Kidney capillary endothelial cell (primary cell): ENCODE results near the gene NQO2.
"Not testable (repeated sequence)": the region's sequence is repeated elsewhere in the genome, so short reads cannot be mapped to it uniquely, and the experiment has no call there.

ENCODE experiments used
- DNase-seq: peaks from one replicate; pipeline ENCODE4 v3.0.0-alpha.2; 2018; ENCODE audit warnings: low spot score

Gene NQO2

DNA sequence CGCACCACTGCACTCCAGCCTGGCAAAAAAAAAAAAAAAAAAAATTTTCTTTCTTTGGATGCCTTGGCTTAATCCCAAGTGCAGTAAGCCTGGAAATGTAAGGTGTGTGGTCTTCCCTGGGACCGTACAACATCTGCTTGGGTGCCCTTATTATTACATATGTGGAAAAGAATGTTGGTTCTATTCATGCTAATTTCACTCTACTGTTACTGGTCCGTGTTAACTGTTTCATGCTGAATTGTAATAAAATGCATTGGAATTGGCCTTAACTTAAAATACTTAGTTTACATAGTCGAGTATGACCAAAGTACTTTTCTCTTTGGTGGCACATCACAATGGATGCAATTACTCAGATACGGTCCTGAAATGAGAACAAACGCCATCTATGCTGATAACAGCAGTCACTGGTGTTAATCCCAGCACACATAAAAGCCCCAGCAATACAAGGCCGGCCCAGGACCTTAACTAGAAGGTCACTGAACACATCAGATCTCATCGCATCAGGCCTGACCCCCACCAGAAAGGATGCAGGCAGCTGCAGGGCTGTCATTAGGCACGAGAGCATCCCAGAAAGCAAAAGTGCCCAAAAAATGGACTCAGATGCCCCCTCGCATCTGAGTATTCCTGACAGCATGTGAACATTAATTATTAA, 29.5 kb upstream of the NQO2 start:
- no peak for DNase-seq

DNA sequence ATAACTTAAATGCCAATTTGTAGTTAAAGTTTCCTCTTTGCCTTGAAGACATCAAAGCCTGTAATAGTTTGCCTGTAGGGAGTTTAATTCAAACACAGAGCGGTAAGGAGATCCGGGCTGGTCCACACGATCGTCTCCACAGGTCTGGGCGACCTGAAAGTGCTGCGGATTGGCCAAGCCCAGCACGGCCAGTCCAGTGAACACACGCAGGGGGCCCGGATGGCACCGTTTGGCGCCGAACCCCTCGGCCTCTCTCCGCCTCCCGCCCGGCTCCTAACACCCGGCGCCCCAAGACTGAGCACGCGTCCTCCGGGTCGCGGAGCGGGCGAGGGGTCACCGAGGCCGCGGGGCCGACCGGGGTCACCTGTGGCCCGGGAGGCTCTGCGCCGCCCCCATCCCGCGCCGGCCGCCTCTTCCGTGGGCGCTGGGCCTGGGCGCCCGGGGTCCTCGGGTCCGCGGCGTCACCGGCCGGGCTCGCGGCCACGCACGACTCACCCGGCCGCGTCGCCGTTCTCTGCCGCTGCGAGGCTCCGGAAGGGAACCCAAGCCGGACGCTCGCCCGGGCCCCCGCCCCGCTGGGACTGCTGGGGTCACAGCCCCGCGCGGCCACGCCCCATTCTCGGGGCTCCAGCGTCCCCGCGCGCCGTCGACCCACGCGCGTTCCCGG, 28.8 kb upstream of the NQO2 start:
- no peak for DNase-seq

DNA sequence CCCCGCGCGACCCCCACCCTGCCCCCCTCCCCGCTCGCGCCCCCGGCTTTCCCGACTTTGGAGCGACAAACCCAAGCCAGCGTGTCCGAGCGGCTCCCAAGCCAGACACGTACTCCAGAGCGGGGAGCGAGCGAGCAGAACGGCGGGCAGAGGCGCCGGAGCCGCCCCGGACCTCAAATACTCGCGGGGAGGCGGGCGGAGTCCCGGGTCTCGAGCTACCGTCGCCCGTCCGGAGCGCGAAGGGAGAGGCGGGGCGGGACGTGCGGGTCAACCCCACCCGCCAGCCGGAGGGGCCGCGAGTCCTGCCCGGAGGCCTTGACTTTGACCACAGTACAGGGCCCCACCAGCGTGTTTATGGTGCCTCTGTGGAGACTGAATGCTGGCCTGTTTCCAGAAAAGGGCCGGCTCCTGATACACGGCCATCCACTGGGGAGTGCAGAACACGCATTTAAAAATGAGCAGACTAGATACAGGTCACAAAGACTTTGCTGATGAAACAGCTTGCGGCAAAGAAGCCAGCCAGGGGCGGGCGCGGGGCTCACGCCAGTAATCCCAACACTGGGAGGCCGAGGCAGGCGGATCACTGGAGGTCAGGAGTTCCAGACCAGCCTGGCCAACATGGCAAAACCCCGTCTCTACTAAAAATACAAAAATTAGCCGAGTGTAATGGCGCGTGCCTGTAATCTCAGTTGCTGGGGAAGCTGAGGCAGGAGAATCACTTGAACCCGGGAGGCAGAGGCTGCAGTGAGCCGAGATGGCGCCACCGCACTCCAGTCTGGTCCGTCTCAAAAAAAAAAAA, 28.1 kb upstream of the NQO2 start, which contains the start of gene SERPINB6:
TSS of gene SERPINB6 (minus strand) at position 148 of the 799 bp plus-strand sequence. CDS start 12,235 bp downstream, outside the sequence.
- no peak for DNase-seq

DNA sequence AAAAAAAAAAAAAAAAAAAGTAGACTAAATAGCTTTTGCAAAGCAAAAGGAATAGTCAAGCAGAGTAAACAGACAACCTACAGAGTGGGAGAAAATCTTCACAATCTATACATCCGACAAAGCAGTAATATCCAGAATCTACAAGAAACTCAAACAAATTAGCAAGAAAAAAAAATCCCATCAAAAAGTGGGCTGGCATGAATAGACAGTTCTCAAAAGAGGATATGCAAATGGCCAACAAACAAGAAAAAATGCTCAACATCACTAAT, 27.5 kb upstream of the NQO2 start:
- DNase-seq: not testable (repeated sequence)

DNA sequence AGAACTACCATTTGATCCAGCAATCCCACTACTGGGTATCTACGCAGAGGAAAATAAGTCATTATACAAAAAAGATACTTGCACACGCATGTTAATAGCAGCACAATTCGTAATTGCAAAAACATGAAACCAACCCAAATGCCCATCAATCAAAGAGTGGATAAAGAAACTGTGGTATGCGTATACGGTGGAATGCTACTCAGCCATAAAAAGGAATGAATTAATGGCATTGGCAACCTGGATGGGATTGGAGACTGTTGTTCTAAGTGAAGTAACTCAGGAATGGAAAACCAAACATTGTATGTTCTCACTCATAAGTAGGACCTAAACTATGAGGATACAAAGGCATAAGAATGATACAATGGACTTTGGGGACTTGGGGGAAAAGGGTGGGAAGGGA, 27.0 kb upstream of the NQO2 start:
- not testable (repeated sequence) for DNase-seq

DNA sequence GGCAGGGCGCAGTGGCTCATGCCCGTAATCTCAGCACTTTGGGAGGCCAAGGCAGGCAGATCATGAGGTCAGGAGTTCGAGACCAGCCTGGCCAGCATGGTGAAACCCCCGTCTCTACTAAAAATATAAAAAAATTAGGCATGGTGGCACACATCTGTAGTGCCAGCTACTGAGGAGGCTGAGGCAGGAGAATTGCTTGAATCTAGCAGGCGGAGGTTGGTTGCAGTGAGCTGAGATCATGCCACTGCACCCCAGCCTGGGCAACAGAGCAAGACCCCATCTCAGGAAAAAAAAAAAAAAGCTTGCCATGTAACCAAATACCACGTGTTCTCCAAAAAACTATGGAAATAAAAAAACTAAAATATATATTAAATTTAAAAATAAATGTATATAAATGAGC, 26.5 kb upstream of the NQO2 start:
- DNase-seq: not testable (repeated sequence)

GRCh38 chr6:2973676-2974075, 26.0 kb upstream of the NQO2 start:
- DNase-seq: no peak

GRCh38 chr6:2976060-2976459, 23.6 kb upstream of the NQO2 start:
- no peak for DNase-seq

DNA sequence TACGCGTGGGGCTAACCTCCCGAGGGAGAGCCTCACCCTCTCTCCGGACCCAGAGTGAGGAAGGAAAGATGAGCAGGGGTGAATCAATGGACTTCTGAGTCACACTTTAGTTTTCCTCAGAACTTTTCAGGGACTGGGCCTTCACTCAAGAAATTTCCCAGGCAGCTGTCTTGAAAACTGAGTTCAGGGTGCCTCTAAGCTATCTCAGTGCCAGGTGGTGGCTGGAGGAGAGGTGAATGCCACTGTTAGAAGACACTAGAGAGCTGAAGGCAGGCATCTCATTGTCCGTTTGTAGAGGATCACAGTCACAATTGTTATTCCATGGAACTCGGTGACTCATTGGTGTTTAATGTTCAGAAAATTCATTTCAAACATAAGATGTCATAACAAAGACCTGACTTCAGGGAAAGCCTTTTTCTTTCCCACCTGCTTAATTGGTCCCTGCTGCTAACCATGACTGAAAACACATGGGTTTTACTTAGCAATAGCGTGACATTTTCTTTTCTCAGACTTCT, 23.1 kb upstream of the NQO2 start:
- no peak for DNase-seq

DNA sequence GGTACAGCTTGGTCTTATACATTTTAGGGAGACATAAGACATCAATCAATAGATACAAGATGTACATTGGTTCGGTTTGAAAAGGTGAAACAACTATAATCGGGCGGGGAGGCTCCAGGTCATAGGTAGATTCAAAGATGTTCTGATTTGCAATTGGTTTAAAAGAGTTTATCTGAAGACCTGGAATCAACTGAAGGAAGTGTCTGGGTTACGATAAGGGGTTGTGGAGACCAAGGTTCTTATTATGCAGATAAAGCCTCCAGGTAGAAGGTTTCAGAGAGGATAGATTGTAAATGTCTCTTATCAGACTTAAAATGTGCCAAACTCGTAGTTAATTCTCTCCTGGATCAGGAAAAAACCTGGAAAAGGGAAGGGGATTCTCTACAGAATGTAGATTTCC, 22.4 kb upstream of the NQO2 start:
- no peak for DNase-seq

DNA sequence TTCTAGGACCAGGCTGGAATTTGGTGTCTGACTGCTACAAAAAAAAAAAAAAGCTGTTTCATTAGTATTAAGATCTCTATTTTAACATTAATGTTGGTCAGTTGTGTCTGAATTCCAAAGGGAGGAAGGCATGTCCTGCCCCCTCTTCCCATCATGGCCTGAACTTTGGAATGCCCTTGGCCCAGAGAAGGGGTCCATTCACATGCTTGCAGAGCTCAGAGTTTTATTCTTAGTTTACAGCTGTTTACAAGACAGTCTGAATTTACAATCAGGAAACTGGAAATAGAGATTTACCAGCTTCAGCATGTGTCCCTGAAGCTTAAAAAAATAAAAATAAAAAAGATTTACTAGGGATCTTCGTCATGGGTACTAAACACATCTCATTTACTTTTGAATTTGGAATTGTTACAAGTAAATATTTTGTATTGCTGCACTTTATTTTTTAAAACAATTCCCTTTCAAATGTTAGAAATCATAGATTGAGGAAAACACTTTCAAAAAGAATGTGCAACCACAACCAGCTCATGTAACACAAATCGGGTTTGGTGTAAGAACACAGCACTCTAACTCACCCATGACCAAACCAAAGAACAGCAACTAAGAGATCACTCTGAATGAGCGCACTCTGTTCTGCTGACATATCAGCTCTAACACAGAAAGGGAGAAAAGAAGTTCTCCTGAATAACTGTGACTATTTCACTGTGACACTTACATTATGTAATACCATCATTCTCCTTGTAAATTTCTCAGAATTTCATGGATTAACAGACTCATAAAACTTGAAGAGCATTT, 21.7 kb upstream of the NQO2 start:
- no peak for DNase-seq

DNA sequence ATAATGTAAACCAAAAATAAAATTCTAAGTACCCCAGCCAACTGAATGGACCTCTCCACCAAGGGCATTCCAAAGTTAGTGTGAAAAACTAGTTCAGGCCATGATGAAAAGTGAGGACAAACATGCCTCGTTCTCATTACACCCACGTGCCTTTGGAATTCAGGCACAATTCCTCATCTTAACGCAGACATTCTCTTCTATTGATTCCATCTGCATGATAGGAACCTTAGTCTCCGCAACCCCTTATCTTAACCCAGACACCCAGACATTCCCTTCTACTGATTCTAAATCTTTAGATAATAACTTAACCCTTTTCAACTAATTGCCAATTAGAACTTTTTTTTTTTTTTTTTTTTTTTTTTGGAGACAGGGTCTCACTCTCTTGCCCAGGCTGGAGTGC, 20.8 kb upstream of the NQO2 start:
- no peak for DNase-seq

DNA sequence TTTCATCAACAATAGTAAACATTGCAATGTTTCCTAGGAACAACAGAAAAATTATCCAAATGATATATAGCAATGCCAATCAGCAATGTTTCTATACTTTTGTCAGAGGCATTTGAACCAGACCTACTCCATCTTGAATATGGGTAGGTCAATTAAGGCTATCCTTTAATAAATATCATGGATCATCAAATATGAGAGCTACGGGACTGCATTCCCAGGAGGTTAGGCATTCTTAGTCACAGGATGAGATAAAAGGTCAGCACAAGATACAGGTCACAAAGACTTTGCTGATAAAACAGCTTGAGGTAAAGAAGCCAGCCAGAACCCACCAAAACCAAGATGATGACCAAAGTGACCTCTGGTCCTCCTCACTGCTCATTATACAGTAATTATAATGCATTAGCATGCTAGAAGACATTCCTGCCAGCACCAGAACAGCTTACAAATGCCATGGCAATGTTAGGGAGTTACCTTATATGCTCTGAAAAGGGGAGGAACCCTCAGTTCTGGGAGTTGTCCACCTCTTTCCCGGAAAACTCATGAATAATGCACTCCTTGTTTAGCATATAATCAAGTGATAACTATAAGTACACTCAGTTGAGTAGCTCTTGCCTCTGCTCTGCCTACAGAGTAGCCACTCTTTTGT, 19.8 kb upstream of the NQO2 start:
- no peak for DNase-seq

GRCh38 chr6:2980465-2980855, 19.2 kb upstream of the NQO2 start:
- no peak for DNase-seq

DNA sequence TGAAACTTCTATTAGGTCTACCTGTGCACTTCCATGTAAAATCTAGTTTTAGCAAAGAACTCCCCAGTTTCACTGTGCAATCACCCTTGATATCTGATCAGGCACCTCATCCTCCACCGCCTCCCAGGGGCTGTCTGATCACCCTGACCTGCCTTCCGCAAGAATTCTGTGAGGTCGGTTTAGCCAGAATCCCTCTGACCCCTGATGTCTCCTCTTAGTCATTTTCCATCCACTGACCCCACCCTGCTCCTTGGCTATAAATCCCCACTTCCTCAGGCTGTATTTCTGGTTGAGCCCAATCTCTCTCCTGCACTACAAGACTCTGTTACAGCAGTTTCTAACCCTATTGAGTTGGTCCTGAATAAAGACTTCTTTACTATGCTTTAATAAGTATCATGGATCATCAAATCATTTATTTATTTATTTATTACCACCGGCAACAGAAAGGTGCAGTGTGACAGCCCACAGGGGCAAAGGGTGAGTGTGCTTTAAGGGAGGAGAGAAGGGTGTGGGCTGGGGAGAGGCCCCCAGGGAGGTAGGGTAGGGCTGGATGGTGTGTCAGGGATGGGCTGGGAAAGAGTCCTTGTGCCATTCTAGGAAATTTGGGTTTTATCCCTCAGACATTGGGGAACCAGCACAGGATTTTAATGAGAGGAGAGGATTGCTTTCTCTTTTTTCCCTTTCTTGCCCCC, 17.1 kb upstream of the NQO2 start:
- no peak for DNase-seq

- no peak for DNase-seq
Measured at GRCh38 chr6:2984738-2985406, 14.8 kb upstream of the NQO2 start.

DNA sequence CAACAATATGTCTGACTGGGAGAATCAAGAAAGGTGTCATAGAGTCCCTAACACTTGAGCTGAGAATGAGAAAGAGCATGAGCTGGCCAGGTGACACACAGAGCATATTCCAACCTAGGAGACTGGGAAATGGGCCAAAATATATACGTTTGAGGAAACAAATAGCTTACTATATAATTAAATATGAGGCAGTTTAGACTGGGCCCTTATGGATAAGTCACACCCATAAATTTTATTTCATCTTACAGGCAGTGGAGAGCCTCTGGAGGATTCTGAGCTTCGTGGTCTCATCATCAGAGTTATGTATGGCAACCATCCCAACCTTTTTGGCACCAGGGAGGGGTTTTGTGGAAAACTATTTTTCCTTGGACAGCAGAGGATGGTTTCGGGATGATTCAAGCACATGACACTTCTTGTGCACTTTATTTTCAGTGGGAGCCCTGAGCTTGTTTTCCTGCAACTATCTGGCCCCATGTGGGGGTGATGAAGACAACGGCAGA, 12.9 kb upstream of the NQO2 start:
- DNase-seq: no peak

DNA sequence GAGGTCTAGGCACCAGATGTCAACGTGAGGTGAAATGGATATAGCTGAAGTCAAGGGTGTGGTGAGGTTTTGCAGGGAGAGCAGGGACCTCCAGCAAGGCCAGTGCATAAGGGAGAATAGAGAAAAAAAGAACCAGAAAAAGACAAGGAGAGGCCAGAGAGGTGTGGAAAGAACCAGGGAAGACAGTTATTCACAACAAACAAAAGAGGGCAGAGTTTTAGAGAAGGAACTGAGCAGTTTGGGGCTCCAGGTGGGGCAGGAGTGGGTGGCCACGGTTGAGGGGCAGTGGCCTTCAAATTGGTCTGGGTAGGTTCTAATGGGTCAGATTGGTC, 11.6 kb upstream of the NQO2 start:
- no peak for DNase-seq

DNA sequence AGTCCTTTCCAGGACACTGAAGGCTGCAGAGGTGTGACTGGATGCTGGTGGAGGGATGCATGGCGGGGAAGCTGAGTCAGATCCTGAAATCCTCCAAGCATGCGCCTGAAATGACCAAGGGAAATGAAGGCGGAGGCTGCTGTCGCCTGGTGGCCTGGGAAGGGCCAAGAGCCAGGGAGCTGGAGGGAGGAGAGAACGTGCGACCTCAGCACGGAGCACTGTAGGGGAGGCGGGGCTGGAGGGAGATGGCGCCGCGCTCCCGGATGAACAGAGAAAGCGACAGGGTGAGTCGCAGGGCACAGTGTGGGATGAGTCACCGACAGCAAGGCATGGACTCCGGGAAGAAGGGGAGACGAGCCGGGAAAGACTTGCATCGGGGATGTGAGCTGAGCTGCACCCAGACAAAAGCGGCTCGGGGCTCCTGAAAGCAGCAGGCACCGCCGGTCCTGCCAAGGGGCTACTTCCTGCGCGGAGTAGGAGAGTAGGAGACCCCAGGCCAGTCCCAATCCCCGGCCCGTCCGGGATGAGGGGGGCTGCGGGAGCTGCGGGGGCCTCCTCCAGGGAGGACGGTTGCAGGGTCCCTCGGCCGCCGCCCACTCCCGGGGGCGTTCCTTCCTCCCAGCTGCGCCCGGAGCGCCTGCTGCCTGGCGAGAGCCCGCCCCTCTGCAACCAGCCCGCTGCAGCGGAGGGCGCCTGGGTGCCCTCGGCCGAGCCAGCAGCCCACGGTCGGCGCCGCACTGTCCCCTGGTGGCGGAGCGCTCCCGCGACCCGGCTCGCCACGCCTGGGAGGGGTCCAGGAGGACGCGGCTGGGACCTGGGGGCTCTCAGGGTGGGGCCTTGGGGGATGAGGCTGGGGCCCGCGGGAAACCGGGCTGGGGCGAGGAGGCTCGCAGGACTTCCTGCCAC, 11.0 kb upstream of the NQO2 start:
- peak; percentile 98 for DNase-seq
